GM12892 (cell line): Measurements from ENCODE around the gene CES2.

Experiments used
- POLR2A ChIP-seq: IDR thresholded peaks from 2 replicates; pipeline ENCODE4 v1.6.1; 2011; ENCODE audit warnings: low read depth, low read length, control low read depth
- TAF1 ChIP-seq: IDR thresholded peaks from 2 replicates; pipeline ENCODE4 v1.6.1; 2011; ENCODE audit warnings: low read depth, mild to moderate bottlenecking, control low read depth, low read length, borderline replicate concordance

- TF ChIP-seq POLR2A (no peak), TAF1 (no peak)
Measured at GRCh38 chr16:66950971-66951790, 15.9 kb downstream of the CES2 start.
